GM19193 (cell line): ENCODE data around the gene TBC1D14.

Experiments used
- POLR2A ChIP-seq: IDR thresholded peaks from 4 replicates; pipeline ENCODE4 v1.6.1; 2011; ENCODE audit not compliant: insufficient read depth, insufficient read length; ENCODE audit errors: extremely low read depth

The TBC1D14 gene

DNA sequence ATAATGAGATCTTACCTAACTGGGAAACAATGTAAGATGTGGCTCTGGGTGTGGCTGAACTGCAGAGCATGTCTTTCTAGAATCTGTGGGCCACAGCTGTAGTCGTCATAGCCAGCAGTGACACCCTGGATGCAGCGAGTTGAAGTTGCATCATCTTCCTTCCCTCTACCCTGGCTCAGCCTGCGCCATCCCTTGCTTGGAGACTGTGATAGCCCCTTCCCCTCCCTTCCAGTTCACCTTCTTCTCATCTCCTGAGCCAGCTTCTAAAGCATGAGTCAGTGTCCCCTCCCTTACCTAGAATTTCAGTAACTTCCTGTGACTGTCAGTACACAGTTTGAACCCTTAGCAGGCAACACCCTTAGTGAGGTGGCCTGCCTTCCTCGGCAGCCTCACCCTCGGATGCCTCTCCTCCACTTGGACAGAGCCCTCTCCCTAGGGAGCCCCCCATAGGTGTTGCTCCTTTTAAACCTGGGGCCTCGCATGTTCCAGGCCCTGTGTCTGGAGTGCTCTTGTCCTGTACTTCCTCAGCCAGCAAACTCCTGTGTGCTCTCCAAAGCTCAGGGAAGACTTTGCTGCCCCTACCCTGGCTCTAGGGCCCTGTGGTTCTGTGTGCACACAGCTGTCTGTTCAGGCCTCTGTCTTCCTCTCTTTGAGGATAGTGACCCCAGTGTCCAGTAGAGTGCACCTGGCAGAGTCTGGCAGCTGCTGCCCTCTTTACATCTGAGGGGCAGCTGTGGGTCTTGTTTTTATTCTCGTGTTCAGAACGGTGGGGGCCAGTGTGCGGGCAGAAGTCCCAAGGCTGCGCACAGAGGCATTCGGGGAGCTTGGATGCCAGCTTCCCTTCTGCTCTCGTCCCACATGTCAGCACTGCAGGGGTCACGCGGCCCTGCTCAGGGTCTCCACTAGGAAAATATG is 89.8 kb downstream of the TBC1D14 start:
- no peak for TF ChIP-seq POLR2A

DNA sequence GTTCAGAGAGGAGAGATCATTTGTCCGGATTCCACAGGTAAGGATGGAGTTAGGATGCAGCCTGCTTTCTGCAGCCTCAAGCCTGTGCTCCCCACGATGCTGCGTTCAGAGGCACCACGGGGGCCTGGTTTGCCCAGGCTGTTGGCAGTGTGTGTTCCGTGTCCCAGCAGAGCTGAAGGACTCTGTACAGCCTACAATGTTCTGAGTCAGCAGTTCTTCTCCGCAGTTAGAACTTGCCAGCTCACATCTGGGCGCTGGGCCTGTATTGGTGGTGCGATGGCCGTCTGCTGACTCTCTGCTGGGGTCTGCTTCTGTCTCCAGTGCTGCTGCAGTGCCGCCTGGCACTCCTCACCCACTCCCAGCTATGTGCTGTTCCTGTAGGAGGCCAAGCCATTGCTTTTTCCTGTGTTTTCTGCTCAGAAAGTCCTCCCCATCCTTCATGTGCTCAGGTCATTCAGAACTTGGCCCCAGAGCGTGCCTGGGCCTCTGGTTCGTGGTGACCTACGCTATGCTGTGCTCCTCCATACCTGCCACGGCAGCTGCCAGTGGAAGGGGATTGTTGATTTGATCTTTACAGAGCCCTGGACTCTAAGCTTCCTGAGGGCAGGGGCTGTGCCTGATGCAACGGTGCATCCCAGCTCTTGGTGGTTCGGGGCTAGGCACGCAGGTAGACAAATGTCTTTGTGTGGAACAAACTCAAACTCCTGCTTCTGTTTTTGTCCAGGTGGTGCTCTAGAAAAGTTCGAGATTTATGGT is 91.0 kb downstream of the TBC1D14 start:
- no peak for TF ChIP-seq POLR2A

DNA sequence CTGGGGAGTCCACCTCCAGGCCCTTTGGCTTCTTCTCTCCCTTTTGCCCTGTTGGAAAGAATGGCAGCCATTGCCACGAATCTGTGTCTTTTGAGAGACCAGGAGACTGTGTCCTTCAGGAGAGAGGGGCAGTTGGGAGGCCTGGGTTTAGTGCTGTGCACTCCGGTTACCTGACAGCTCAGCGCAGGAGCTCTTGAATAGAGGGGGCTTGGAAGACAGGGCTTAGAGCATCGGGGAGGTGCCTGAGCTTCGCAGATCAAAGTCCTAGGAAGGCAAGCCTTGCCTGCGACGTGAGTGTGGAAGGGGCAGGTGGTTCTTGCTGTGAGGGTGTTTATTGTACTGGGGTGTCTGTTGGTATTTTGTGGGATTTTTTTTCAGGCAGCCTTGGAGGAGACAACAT is 91.6 kb downstream of the TBC1D14 start:
- TF ChIP-seq POLR2A = no peak

DNA sequence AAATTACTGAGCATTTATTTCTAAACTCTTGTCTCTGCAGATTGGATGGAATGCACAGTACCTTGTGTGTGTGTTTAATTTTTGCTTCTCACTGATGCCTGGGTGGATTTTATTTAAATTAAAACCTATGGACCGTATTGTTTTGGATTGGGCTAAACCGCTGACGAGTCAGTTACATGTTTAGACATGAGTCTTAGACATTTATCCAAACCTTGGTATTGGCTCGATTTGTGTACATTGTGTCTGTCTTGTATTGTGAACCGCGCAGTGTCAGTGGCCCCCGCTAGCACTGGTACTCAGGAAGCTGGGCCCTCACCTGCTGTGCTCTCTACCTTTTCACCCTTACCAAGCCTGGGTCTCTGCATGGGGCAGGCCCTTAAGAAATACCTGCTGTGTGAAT is 92.7 kb downstream of the TBC1D14 start:
- TF ChIP-seq POLR2A = no peak

DNA sequence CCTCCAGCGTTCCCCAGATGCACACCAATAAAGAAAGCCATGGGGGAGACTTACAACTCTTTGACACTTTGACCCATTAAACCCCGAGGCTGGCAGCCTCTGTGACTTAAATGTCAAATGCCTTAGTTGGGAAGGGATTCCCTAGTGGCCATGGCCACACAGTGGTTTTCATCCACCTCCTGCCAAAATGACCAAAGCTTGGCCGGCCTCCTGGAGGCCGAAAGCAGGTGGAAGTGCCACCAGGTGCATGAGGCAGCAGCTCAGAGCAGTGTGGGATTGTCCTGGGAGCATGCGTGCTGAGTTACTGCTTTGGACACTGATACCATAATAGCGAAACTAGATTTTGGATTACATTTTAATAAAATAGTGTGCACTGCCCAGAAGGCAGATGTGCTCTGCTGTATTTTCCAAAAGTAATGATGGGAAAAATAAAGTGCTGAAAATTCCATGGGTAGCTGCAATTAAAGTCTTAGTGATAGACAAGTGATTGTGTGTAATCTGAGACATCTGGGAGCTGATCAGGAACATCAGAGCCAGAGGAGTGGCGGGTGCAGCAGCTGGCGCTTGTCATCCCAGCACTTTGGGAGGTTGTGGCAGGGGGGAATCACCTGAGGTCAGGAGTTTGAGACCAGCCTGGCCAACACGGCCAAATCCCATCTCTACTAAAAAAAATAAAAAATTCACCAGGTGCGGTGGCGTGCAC is 93.7 kb downstream of the TBC1D14 start:
- no peak for TF ChIP-seq POLR2A

DNA sequence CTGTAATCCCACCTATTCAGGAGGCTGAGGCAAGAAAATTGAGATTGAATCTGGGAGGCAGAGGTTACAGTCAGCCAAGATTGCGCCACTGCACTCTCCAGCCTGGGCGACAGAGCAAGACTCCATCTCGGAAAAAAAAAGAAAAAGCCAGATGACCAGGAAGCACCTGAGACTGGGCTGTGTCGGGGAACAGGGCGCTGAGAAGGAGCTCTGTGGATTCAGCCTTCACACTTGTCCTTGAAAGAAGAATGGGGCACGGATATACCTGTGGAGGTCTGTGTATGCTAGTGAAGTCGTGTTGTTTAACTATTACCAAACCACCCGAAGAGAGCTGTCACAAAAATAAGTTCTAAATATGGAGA is 94.2 kb downstream of the TBC1D14 start:
- TF ChIP-seq POLR2A = no peak

DNA sequence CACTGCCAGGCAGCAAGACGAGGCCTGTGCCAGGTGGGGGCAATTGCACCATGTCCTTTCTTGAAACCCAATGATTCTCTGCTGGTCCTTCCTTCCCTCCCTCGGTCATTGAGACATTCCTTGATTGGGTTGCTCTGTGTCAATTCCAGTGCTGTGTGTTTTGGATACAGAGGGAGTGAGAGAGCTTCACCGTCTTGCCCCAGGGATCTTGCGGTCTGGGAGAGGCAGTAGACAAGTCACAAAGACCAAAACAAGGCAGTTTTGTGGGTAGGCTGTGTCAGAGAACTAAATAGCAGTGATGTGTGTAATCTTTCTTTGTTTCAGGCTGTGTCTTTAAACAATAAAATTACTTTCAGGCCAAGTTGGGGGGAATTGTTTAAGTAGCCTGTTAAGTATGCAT is 94.7 kb downstream of the TBC1D14 start:
- TF ChIP-seq POLR2A = no peak

DNA sequence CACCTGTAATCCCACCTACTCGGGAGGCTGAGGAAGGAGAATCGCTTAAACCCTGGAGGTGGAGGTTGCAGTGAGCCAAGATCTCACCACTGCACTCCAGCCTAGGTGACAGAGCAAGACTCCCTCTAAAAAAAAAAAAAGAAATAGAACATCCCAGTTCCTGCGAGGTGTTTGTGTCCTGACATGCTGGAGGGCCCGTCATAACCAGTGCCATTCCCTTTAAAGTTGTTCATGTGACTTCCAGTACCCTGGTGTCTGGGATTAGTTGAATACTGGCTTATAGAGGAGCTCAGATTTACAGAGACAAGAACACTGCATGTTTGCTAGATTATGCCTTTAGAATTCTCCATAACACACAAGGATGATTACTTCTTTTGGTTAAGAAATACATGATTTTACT is 95.9 kb downstream of the TBC1D14 start:
- TF ChIP-seq POLR2A = no peak

DNA sequence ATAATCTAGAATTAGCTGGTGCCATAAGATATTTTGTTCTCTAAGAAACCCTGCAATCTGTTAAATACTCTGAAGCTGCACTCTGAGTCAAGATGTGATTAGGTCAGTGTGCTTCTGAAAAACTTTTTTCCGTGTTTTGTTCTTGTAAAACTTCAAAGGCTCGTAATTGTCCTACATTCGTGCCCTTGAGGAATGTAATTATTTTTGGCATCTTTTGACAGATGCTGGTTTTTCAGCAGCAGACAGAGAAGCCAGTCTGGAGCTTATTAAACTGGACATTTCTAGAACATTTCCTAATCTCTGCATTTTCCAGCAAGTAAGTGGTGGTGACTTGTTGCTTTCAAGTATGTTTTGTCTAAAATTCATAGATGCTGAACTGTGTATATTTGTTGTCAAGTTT is 96.8 kb downstream of the TBC1D14 start:
- no peak for TF ChIP-seq POLR2A

DNA sequence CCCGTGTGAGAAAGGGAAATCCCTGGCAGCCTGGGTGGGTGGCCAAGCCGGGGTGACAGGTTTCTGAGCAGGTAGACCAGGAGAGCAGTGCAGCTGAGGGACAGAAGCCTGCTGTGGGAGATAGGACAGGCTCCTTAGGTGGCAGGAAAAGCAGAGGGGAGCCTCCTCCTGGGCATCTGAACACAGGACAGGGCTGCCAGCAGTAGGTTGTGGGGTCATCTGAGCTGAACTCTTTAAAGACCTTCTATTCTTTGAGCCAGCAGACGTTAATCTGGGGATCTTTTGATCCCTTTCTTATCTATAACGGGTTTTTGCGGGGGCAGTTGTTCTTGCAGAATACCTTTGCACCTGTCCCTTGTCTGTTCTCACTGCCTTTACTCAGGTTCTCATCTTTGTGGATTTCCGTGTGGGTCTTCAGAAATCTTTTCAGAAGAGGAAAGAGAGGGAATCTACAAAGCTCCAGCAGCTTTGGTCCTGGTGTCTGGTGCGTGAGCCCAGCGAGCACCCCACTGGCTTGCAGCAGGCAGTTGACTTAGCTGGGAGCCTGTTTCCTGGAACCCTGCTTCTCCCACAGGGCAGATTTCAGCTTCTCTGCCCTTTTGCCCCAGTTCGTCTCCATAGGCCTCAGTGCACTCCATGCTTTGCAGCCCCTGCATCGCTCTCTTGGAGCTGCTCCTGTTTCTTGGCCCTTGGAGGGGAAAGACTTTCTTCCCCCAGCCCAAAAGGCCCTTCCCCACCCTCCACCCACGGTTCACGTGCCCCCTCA is 97.7 kb downstream of the TBC1D14 start:
- no peak for TF ChIP-seq POLR2A

DNA sequence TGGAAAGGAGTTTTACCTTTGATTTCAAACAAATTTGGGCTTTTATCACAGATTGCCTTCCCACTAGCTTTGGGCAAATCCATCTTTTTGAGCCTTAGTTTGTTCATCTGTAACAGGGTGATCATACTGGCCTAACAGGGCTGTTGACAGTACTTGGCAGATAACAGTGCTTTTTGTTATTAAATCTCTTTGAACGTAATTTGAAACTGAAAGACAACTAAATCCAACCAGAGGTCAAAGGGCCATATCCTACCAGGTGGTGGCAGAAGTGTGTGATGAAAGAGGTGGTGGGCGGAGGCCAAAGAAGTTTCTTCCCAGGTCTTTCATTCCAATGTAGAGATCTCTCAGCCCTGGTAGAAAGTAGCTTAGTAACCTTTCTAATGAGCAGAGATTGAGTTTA is 98.3 kb downstream of the TBC1D14 start:
- no peak for TF ChIP-seq POLR2A

DNA sequence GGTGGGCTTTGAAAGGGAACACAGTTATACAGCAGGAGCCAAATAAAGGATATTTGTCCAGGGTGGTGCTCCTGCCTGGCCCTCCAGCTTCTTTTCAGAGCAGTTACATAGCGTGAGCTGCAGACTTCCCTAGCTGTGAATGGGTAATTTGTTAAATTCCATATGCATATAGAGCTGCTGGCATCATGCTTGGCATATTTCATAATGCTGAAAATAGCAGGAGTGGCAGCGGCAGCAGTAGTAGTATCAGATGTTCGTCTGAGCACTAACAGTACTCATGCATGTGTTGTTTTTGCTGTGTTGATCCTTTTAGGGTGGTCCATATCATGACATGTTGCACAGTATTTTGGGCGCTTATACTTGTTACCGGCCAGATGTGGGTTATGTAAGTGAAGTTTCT is 99.9 kb downstream of the TBC1D14 start:
- TF ChIP-seq POLR2A = no peak

DNA sequence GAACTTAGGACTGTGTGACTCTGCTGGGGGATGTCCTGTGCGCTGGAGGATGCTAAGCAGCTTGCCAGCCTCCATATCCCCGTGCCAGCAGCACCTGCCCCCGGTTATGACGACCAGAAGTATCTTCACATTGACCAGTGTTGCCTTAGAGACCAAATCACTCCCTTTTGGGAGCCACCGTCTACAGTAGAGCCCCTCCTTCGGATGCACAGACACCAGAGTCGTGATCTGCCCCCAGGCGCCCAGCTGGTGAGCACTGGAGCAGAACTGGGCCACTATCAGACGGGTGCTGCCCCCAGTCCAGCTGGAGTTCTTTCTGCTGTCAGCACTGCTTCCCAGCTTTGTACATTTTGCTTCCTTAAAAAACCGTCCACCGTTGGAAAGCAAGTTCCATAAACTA is 103.5 kb downstream of the TBC1D14 start:
- TF ChIP-seq POLR2A = no peak

DNA sequence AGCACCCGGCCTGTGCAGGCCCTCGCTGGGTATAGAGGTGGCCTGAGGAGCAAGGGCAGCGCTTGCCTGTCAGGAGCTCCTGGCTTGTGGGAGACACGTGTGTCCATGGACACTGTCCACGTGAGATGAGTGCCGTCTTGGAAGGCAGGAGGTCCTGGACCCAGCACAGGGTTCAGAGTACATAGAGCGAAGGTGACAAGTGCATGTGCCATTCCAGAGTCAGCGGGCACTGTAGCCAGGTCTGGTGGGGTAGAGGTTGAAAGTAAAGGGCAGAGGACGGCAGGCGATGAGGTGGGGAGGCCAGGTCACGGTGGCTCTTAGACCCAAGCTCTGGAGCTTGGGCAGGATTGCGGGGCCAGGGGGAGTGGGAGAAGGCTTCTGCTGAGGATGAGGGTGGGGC is 105.2 kb downstream of the TBC1D14 start:
- no peak for TF ChIP-seq POLR2A
